CD14-positive monocyte (primary cell): Measurements from ENCODE around the gene DYNLT4. TPM values are rescaled to one million over a fixed set of nuclear protein-coding genes. Genes with fewer than 3 reads are reported as not detected.
"Not testable (repeated sequence)": the region's sequence is repeated elsewhere in the genome, so short reads cannot be mapped to it uniquely, and the experiment has no call there.

Experiments
- DNase-seq, 3 donors: peaks; one replicate each; pipeline ENCODE4 v3.0.0-alpha.2; 2011 to 2022
- H2AFZ ChIP-seq: 2 replicates; pipeline ENCODE4 v1.6.0; 2012; ENCODE audit warnings: mild to moderate bottlenecking, low read depth, low read length, inconsistent platforms; ENCODE audit not compliant: insufficient read depth, poor library complexity, severe bottlenecking
- H3K27ac ChIP-seq, 2 donors: 1 replicate in 1 of 2; 2 replicates in 1 of 2; pipeline ENCODE4 v1.5.1; 2012 to 2013; ENCODE audit warnings: low read length in 2 of 2, control low read depth in 1 of 2, inconsistent platforms in 1 of 2, low read depth in 1 of 2, mild to moderate bottlenecking in 1 of 2
- H3K27me3 ChIP-seq, 2 donors: one replicate each; pipeline versions ENCODE4 v1.6.0 to v1.6.1; 2011 to 2013; ENCODE audit warnings: low read length in 2 of 2; ENCODE audit not compliant: control insufficient read depth in 2 of 2, insufficient read depth in 2 of 2
- H3K36me3 ChIP-seq, 2 donors: replicated peaks in 1 of 2; 1 replicate in 1 of 2; 2 replicates in 1 of 2; pipeline versions ENCODE4 v1.5.1 to v1.6.1; 2012 to 2013; ENCODE audit warnings: low read length in 2 of 2, control low read depth in 1 of 2, inconsistent platforms in 1 of 2, mild to moderate bottlenecking in 1 of 2; ENCODE audit not compliant: insufficient read depth in 2 of 2, control insufficient read depth in 1 of 2
- H3K4me1 ChIP-seq, 2 donors: 1 replicate in 1 of 2; 2 replicates in 1 of 2; pipeline versions ENCODE4 v1.5.1 to v1.6.1; 2012 to 2013; ENCODE audit warnings: low read length in 2 of 2, control low read depth in 1 of 2, inconsistent platforms in 1 of 2, mild to moderate bottlenecking in 1 of 2, moderate library complexity in 1 of 2; ENCODE audit not compliant: insufficient read depth in 2 of 2, control insufficient read depth in 1 of 2
- H3K4me2 ChIP-seq: replicated peaks from 2 replicates; pipeline ENCODE3; 2012; ENCODE audit warnings: low read length, moderate library complexity, mild to moderate bottlenecking; ENCODE audit not compliant: poor library complexity, severe bottlenecking; ENCODE audit errors: extremely low read depth
- H3K4me3 ChIP-seq, 3 experiments: fragments of 200-600 bp in 1 of 3; sonication (generic) in 1 of 3; replicated peaks in 1 of 3; 1 replicate in 2 of 3; 2 replicates in 1 of 3; pipeline ENCODE4 v1.5.1; 2011 to 2013; ENCODE audit warnings: low read length in 3 of 3, mild to moderate bottlenecking in 3 of 3, control low read depth in 2 of 3, low read depth in 2 of 3, inconsistent platforms in 1 of 3, moderate library complexity in 1 of 3
- H3K79me2 ChIP-seq: 2 replicates; pipeline ENCODE4 v1.6.0; 2012; ENCODE audit warnings: mild to moderate bottlenecking, control low read depth, inconsistent platforms, low read length, moderate library complexity; ENCODE audit not compliant: insufficient read depth
- H3K9ac ChIP-seq: 2 replicates; pipeline ENCODE4 v1.6.0; 2017; ENCODE audit warnings: low read length, mild to moderate bottlenecking; ENCODE audit not compliant: insufficient read depth, poor library complexity, severe bottlenecking
- H3K9me3 ChIP-seq, 2 donors: replicated peaks in 1 of 2; 1 replicate in 1 of 2; 2 replicates in 1 of 2; pipeline versions ENCODE4 v1.5.1 to v1.6.1; 2012 to 2013; ENCODE audit warnings: low read length in 2 of 2, control low read depth in 1 of 2; ENCODE audit not compliant: control insufficient read depth in 1 of 2, insufficient read depth in 1 of 2
- H4K20me1 ChIP-seq: 2 replicates; pipeline ENCODE4 v1.6.0; 2012; ENCODE audit warnings: mild to moderate bottlenecking, low read length, control low read depth, moderate library complexity; ENCODE audit not compliant: insufficient read depth
- H3K27ac Mint-ChIP-seq, 7 donors: one replicate each; pipeline ENCODE4 v1.8.0; 2020; ENCODE audit warnings: mild to moderate bottlenecking in 7 of 7, mixed read lengths in 7 of 7, moderate library complexity in 6 of 7, inconsistent platforms in 2 of 7
- H3K27me3 Mint-ChIP-seq, 3 donors: one replicate each; pipeline ENCODE4 v1.8.0; 2021 to 2022; ENCODE audit warnings: low read depth in 3 of 3, mild to moderate bottlenecking in 3 of 3, mixed read lengths in 3 of 3, moderate library complexity in 3 of 3, inconsistent platforms in 1 of 3
- H3K36me3 Mint-ChIP-seq, 2 donors: one replicate each; pipeline ENCODE4 v1.8.0; 2020; ENCODE audit warnings: mixed read lengths in 2 of 2, inconsistent platforms in 1 of 2, mild to moderate bottlenecking in 1 of 2
- H3K4me1 Mint-ChIP-seq: one replicate; pipeline ENCODE4 v1.8.0; 2020; ENCODE audit warnings: mild to moderate bottlenecking, mixed read lengths
- H3K4me3 Mint-ChIP-seq, 2 donors: one replicate each; pipeline ENCODE4 v1.8.0; 2020; ENCODE audit warnings: mild to moderate bottlenecking in 2 of 2, mixed read lengths in 2 of 2, moderate library complexity in 1 of 2
- H3K9me3 Mint-ChIP-seq, 7 donors: one replicate each; pipeline ENCODE4 v1.8.0; 2020 to 2022; ENCODE audit warnings: mixed read lengths in 7 of 7, mild to moderate bottlenecking in 6 of 7, moderate library complexity in 6 of 7, inconsistent platforms in 2 of 7
- CTCF ChIP-seq: fragments of 200-600 bp; IDR thresholded peaks from one replicate; pipeline ENCODE4 v1.8.0; 2022; ENCODE audit warnings: antibody characterized with exemption, mild to moderate bottlenecking
- WGBS: methylation state at CpG from one replicate; pipeline ENCODE4 v1.1.5; 2013; ENCODE audit warnings: missing lambda C conversion rate; ENCODE audit not compliant: insufficient coverage; 5-methylcytosine and 5-hydroxymethylcytosine counted together
- intact Hi-C, 2 donors: fragments of 100-400 bp; cut with micrococcal nuclease; formaldehyde crosslinking; loops; one replicate each; pipeline versions ENCODE4 v1.15.0 to v1.15.1; 2023
- polyA plus RNA-seq, 3 donors: library from polyadenylated mRNA; depleted of rRNA in 1 of 3; unstranded in 2 of 3; stranded (reverse) in 1 of 3; fragments of 300-500 nt in 2 of 3; fragments of >200 nt in 1 of 3; fragmentation: Illumina TruSeq in 2 of 3; gene quantifications; 1 replicate in 2 of 3; 2 replicates in 1 of 3; pipeline ENCODE4 v1.2.3, GENCODE V29; 2012 to 2021

Gene DYNLT4
- polyA plus RNA-seq, 3 donors, result 0.91 to 2.8 (median 2.2) TPM

- Mint-ChIP-seq H3K9me3 (no peaks in the 10 kb centered on the region), H3K27ac (peak overlapping the region in 4 of 7 donors; percentile 46 to 100 (median 86)), H3K4me1 (peaks cover 79% of the 10 kb centered on the region), H3K36me3 (peaks cover 12 to 17% of the 10 kb centered on the region in 2 donors), H3K4me3 (peak overlapping the region; percentile 63 to 82), H3K27me3 (peaks cover 0 to 1% (median 0%) of the 10 kb centered on the region in 3 donors)
- H2AFZ ChIP-seq, result peak overlapping the region; percentile 61
- 76% methylated on average over 48 of the region's 48 CpGs for WGBS
- H3K4me3 ChIP-seq, result peak overlapping the region; percentile 44 to 74 (median 52)
- no peaks in the 10 kb centered on the region for H3K9me3 ChIP-seq
- H3K9ac ChIP-seq, result peak overlapping the region; percentile 66
- peak overlapping the region in 1 of 2 donors; percentile 85 for H3K27ac ChIP-seq
- H3K79me2 ChIP-seq, result no peaks in the 10 kb centered on the region
- H3K27me3 ChIP-seq, result no peaks in the 10 kb centered on the region
- intact Hi-C loops, result no loop called here
- peak in 1 of 3 donors; percentile 13 for DNase-seq
- no peak for TF ChIP-seq CTCF
- H3K36me3 ChIP-seq, result no peaks in the 10 kb centered on the region
- H3K4me2 ChIP-seq, result peak overlapping the region; percentile 77
- no peaks in the 10 kb centered on the region for H4K20me1 ChIP-seq
- H3K4me1 ChIP-seq, result peaks cover 69 to 75% of the 10 kb centered on the region in 2 donors
Measured at GRCh38 chr1:44812822-44813543, 5.8 kb upstream of the DYNLT4 start.

GRCh38 chr1:44811234-44811633 lies 4.1 kb upstream of the DYNLT4 start:
- DNase-seq, result no peak
- H3K4me2 ChIP-seq, result no peak overlapping the region
- TF ChIP-seq CTCF, result no peak
- 86% methylated on average over 8 of the region's 8 CpGs for WGBS
- Mint-ChIP-seq H3K4me3 (no peak overlapping the region), H3K4me1 (peaks cover 87% of the 10 kb centered on the region), H3K27me3 (peaks cover 0 to 3% (median 1%) of the 10 kb centered on the region in 3 donors), H3K36me3 (peaks cover 19 to 24% of the 10 kb centered on the region in 2 donors), H3K9me3 (no peaks in the 10 kb centered on the region), H3K27ac (peak overlapping the region; percentile 70 to 100 (median 100))
- H3K9ac ChIP-seq, result no peak overlapping the region
- no peaks in the 10 kb centered on the region for H3K9me3 ChIP-seq
- H3K27ac ChIP-seq, result peak overlapping the region in 1 of 2 donors; percentile 99
- H3K27me3 ChIP-seq, result no peaks in the 10 kb centered on the region
- no peak overlapping the region for H2AFZ ChIP-seq
- H4K20me1 ChIP-seq, result no peaks in the 10 kb centered on the region
- H3K79me2 ChIP-seq, result no peaks in the 10 kb centered on the region
- peaks cover 0 to 4% of the 10 kb centered on the region in 2 donors for H3K36me3 ChIP-seq
- H3K4me3 ChIP-seq, result no peak overlapping the region
- intact Hi-C loops, result no loop called here
- peaks cover 84 to 88% of the 10 kb centered on the region in 2 donors for H3K4me1 ChIP-seq

GRCh38 chr1:44810762-44811105 lies 3.6 kb upstream of the DYNLT4 start:
- H3K27me3 Mint-ChIP-seq, intact Hi-C loops, DNase-seq, H3K27me3 ChIP-seq, H3K9me3 ChIP-seq, H3K9me3 Mint-ChIP-seq, H3K36me3 ChIP-seq, H4K20me1 ChIP-seq, H3K79me2 ChIP-seq, H2AFZ ChIP-seq: not testable (repeated sequence)
- WGBS, result 60% methylated on average over 1 of the region's 4 CpGs
- peaks cover 21 to 24% of the 10 kb centered on the region in 2 donors for H3K36me3 Mint-ChIP-seq
- H3K4me2 ChIP-seq, result peak overlapping the region; percentile 25
- peaks cover 88 to 93% of the 10 kb centered on the region in 2 donors for H3K4me1 ChIP-seq
- peak overlapping the region in 1 of 3 experiments; percentile 29 for H3K4me3 ChIP-seq
- H3K27ac ChIP-seq, result peak overlapping the region; percentile 99 to 100
- peak overlapping the region; percentile 100 for H3K27ac Mint-ChIP-seq
- peak overlapping the region in 1 of 2 donors; percentile 57 for H3K4me3 Mint-ChIP-seq
- peaks cover 85% of the 10 kb centered on the region for H3K4me1 Mint-ChIP-seq
- H3K9ac ChIP-seq, result peak overlapping the region; percentile 83
